ENCODE measurements around the gene TMTC1.

Gene TMTC1

DNA sequence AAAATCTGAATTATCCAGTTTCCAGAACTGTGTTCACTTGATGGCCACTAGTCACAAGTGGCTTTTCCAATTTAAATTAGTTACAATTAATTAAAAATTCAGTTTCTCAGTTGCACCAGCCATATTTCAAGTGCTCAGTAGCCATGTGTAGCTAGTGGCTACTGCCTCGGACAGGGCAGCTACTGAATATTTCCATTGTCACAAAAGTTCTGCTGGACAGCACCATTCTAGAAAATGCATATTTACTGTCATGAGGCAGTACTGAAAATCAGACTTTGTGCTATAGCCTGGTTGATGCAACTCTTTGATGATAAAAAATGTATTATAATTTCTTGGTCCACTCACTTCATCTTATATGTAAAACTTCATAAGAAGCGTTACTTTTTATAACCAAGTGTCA lies 274.8 kb downstream of the TMTC1 start:
- no peak overlapping the region for H3K9ac ChIP-seq (ENCODE audit: low read length)
- H3K4me1 ChIP-seq (ENCODE audit: control insufficient read depth, insufficient read depth, low read length): 0 out of 2 replicates have a peak, but pooled peaks cover 3% of the 10 kb centered on the region
- H3K27me3 ChIP-seq (ENCODE audit: control insufficient read depth, insufficient read depth, low read length): no peaks in the 10 kb centered on the region
- H3K9me3 ChIP-seq (ENCODE audit: control insufficient read depth, insufficient read depth, low read depth, low read length): no peaks in the 10 kb centered on the region
- H3K27ac ChIP-seq (ENCODE audit: low read depth, low read length): no peak overlapping the region
- no peaks in the 10 kb centered on the region for H3K36me3 ChIP-seq (ENCODE audit: control insufficient read depth, insufficient read depth, low read length)
- no peak overlapping the region for H3K4me3 ChIP-seq (ENCODE audit: low read depth, low read length)

DNA sequence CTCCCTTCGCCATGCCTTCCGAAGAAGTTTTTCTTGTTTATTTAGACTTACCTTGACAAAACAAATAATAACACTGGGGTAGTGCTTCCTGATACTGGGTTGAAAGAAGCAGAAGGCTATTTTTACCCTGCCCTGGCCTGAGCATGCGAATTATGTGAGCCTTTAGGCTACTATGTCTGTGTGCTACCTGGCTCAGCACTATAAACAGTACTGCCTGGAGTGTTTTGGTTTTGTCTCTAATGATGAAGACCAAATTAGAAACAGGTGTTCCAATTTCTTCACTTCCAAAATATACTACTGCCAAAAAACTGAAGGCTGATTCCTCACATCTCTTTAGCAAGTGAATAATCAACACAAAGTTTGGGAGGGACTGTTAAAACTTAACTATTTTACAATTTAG lies 278.6 kb downstream of the TMTC1 start:
- no peaks in the 10 kb centered on the region for H3K9me3 ChIP-seq (ENCODE audit: control insufficient read depth, insufficient read depth, low read depth, low read length)
- H3K9ac ChIP-seq (ENCODE audit: low read length): no peak overlapping the region
- H3K4me1 ChIP-seq (ENCODE audit: control insufficient read depth, insufficient read depth, low read length): no peaks in the 10 kb centered on the region
- no peaks in the 10 kb centered on the region for H3K27me3 ChIP-seq (ENCODE audit: control insufficient read depth, insufficient read depth, low read length)
- H3K27ac ChIP-seq (ENCODE audit: low read depth, low read length): no peak overlapping the region
- H3K36me3 ChIP-seq (ENCODE audit: control insufficient read depth, insufficient read depth, low read length): no peaks in the 10 kb centered on the region
- H3K4me3 ChIP-seq (ENCODE audit: low read depth, low read length): no peak overlapping the region

DNA sequence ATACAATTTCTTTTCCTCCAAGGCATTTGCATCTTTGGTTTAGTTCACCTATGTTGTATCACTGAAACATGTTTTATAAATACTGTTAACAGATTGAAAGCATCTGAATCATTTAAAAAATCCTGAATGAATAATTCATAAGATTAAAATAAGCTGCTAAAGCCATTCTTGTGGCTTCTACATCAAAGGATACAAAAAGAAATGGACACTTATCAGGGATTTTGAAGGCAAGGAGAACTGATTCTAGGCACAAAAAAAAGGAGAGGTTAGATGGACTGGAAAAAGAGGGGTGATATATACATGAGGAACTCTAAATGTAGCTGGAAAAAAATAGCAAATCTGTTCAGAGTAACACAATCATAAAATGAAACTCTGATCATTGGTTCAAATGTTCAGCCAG lies 280.5 kb downstream of the TMTC1 start:
- Histone ChIP-seq H3K36me3 (ENCODE audit: control insufficient read depth, insufficient read depth, low read length) (no peaks in the 10 kb centered on the region), H3K9ac (ENCODE audit: low read length) (no peak overlapping the region), H3K4me3 (ENCODE audit: low read depth, low read length) (no peak overlapping the region), H3K4me1 (ENCODE audit: control insufficient read depth, insufficient read depth, low read length) (no peaks in the 10 kb centered on the region), H3K27me3 (ENCODE audit: control insufficient read depth, insufficient read depth, low read length) (no peaks in the 10 kb centered on the region), H3K27ac (ENCODE audit: low read depth, low read length) (no peak overlapping the region), H3K9me3 (ENCODE audit: control insufficient read depth, insufficient read depth, low read depth, low read length) (no peaks in the 10 kb centered on the region)

DNA sequence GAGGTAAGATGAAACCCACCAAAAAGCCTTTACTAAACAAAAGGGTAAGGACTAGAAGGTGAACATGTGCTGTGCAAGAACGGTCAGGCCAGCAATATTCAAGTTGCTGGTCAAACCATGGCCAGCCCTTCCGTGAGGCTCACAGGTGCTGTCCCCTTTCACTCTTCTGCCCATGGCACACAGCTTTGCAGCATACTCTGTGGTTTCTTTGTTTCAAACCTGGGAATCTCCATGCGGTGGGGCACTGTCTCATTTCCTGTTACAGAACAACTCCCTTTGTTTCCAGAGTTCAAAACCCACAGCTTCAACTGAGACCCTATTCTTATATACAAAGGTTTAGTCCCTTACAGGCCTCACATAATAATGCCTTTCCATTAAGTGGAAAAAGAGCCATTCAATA lies 284.5 kb downstream of the TMTC1 start:
- Histone ChIP-seq H3K4me3 (ENCODE audit: low read depth, low read length) (no peak overlapping the region), H3K9ac (ENCODE audit: low read length) (no peak overlapping the region), H3K4me1 (ENCODE audit: control insufficient read depth, insufficient read depth, low read length) (no peaks in the 10 kb centered on the region), H3K27ac (ENCODE audit: low read depth, low read length) (no peak overlapping the region), H3K27me3 (ENCODE audit: control insufficient read depth, insufficient read depth, low read length) (no peaks in the 10 kb centered on the region), H3K9me3 (ENCODE audit: control insufficient read depth, insufficient read depth, low read depth, low read length) (no peaks in the 10 kb centered on the region), H3K36me3 (ENCODE audit: control insufficient read depth, insufficient read depth, low read length) (no peaks in the 10 kb centered on the region)

DNA sequence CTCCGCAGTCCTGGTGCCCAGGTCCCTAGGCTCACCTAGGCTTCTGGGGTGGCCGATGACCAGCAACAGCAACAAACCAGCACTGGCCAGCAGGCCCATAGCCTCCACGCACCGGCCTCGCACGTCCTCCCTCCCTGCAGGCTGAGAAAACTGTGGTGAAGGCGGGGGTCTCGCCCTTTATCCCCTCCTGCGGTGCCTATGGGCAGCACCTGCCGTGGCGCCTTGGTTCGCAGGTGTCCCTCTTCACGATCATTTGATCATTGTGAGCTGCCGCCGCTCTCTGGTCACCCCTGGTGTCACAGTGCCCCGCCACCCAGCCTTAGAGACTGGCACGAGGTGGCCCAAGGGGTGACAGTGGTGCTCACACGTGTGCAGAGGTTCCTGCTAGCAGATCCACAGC lies 286.2 kb downstream of the TMTC1 start, which contains the start of gene OVCH1:
TSS of gene OVCH1 (minus strand) at position 99 of the 400 bp plus-strand sequence. CDS start at position 99, 0 bp downstream.
- Histone ChIP-seq H3K4me1 (ENCODE audit: control insufficient read depth, insufficient read depth, low read length) (no peaks in the 10 kb centered on the region), H3K9me3 (ENCODE audit: control insufficient read depth, insufficient read depth, low read depth, low read length) (no peaks in the 10 kb centered on the region), H3K4me3 (ENCODE audit: low read depth, low read length) (no peak within 1 kb of the TSS), H3K36me3 (ENCODE audit: control insufficient read depth, insufficient read depth, low read length) (no peaks in the 10 kb centered on the region), H3K27ac (ENCODE audit: low read depth, low read length) (no peak within 1 kb of the TSS), H3K27me3 (ENCODE audit: control insufficient read depth, insufficient read depth, low read length) (no peaks in the 10 kb centered on the region), H3K9ac (ENCODE audit: low read length) (no peak within 1 kb of the TSS)

DNA sequence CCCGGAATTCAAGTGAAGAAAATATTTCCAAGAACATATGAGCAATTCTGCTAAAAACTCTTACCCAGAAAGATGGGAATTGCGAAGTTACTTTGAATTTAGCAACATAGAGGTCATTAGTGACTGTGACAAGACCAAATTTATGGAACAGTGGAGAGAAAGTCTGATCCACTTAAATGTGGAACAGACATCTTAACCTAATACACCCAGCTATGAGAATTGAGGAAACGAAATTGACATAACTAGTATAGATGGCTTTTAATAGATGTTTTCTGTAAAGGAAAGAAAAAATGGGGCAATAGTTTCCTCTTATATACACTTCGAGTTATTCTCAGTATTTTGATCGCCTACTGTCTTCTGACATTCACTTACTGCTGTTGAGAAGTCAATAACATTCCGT lies 290.9 kb downstream of the TMTC1 start:
- no peaks in the 10 kb centered on the region for H3K27me3 ChIP-seq (ENCODE audit: control insufficient read depth, insufficient read depth, low read length)
- H3K36me3 ChIP-seq (ENCODE audit: control insufficient read depth, insufficient read depth, low read length): no peaks in the 10 kb centered on the region
- no peak overlapping the region for H3K27ac ChIP-seq (ENCODE audit: low read depth, low read length)
- H3K4me3 ChIP-seq (ENCODE audit: low read depth, low read length): no peak overlapping the region
- no peaks in the 10 kb centered on the region for H3K4me1 ChIP-seq (ENCODE audit: control insufficient read depth, insufficient read depth, low read length)
- H3K9ac ChIP-seq (ENCODE audit: low read length): no peak overlapping the region
- H3K9me3 ChIP-seq (ENCODE audit: control insufficient read depth, insufficient read depth, low read depth, low read length): no peaks in the 10 kb centered on the region

DNA sequence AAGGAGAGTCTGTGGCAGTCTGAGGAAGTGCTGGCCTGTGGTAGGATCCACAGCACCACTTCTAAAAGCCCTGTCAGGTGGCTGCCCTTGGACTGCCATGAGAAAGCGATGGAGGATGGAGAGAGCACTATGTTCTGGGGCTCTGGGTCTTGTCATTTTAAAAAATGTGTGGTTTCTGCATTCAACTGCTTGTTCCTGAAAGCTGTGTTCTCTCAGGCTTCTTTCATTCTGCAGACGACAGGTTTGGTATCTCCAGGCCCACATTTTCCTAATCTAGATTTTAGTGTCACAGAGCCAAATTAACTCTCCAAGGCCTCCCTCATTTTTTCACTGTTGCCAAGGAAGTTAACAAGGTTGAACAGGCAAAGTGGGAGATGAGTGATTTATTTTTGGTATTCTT lies 296.8 kb downstream of the TMTC1 start:
- H3K4me1 ChIP-seq (ENCODE audit: control insufficient read depth, insufficient read depth, low read length): no peaks in the 10 kb centered on the region
- no peak overlapping the region for H3K9ac ChIP-seq (ENCODE audit: low read length)
- H3K4me3 ChIP-seq (ENCODE audit: low read depth, low read length): no peak overlapping the region
- H3K36me3 ChIP-seq (ENCODE audit: control insufficient read depth, insufficient read depth, low read length): no peaks in the 10 kb centered on the region
- H3K27ac ChIP-seq (ENCODE audit: low read depth, low read length): no peak overlapping the region
- no peaks in the 10 kb centered on the region for H3K9me3 ChIP-seq (ENCODE audit: control insufficient read depth, insufficient read depth, low read depth, low read length)
- no peaks in the 10 kb centered on the region for H3K27me3 ChIP-seq (ENCODE audit: control insufficient read depth, insufficient read depth, low read length)

DNA sequence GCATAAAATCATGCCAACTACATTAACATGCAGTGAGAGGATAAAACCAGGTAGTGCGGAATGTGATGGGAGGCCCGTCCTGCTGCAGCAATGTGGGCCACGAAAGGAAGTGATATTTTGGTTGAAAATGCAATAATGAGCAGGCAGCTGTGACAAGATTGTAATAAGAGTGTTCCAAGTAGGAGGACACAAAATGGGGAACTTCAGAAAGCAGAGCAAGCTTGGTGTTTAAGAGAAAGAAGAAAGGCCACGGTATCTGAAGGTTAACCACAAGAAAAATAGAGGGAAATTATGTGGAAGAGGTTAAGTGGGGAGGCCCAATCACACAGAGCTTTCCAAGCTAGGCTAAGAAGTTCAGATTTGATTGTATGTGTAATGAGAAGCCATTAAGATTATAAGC lies 320.5 kb downstream of the TMTC1 start:
- Histone ChIP-seq H3K9ac (ENCODE audit: low read length) (no peak overlapping the region), H3K4me1 (ENCODE audit: control insufficient read depth, insufficient read depth, low read length) (no peaks in the 10 kb centered on the region), H3K36me3 (ENCODE audit: control insufficient read depth, insufficient read depth, low read length) (no peaks in the 10 kb centered on the region), H3K27ac (ENCODE audit: low read depth, low read length) (no peak overlapping the region), H3K27me3 (ENCODE audit: control insufficient read depth, insufficient read depth, low read length) (no peaks in the 10 kb centered on the region), H3K9me3 (ENCODE audit: control insufficient read depth, insufficient read depth, low read depth, low read length) (no peaks in the 10 kb centered on the region), H3K4me3 (ENCODE audit: low read depth, low read length) (no peak overlapping the region)

DNA sequence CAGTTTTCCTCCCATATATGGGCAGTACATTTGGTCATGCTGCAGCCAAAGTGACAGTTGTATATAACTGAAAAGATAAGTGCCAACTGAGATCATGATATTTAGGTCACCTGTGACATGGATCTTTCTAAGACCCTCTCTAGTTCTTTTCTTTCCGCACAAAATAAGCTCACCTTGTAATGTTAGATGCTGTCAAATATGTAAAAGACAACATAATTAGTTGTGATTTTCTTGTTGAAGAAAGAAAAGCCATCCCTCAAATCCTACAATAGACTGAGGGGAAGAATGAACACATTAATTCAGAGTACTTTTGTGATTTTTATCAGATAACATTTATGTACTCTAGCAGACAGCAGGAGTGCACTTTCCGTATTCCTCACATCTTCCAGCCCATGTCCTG lies 323.7 kb downstream of the TMTC1 start:
- Histone ChIP-seq H3K4me3 (ENCODE audit: low read depth, low read length) (no peak overlapping the region), H3K27me3 (ENCODE audit: control insufficient read depth, insufficient read depth, low read length) (no peaks in the 10 kb centered on the region), H3K36me3 (ENCODE audit: control insufficient read depth, insufficient read depth, low read length) (no peaks in the 10 kb centered on the region), H3K9me3 (ENCODE audit: control insufficient read depth, insufficient read depth, low read depth, low read length) (no peaks in the 10 kb centered on the region), H3K4me1 (ENCODE audit: control insufficient read depth, insufficient read depth, low read length) (no peaks in the 10 kb centered on the region), H3K27ac (ENCODE audit: low read depth, low read length) (no peak overlapping the region), H3K9ac (ENCODE audit: low read length) (no peak overlapping the region)

DNA sequence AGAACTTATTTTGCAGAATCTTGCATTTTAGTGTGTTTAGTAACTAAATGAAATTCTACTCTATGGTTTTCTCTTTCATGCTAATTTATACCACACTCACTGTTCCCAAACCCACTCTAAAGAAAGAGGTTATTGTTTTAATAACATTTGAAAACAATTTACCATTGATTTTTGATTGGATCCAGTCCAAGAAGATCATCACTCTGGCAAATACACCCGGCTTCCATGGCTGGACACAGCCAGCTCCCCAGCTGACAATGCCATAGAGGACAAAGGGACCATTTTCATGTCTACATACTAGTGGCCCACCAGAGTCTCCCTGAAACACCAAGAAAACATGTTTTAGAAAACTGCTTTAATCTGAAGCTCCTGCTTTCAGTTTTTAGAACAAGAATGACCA lies 328.7 kb downstream of the TMTC1 start:
- no peaks in the 10 kb centered on the region for H3K36me3 ChIP-seq (ENCODE audit: control insufficient read depth, insufficient read depth, low read length)
- no peaks in the 10 kb centered on the region for H3K9me3 ChIP-seq (ENCODE audit: control insufficient read depth, insufficient read depth, low read depth, low read length)
- H3K4me3 ChIP-seq (ENCODE audit: low read depth, low read length): no peak overlapping the region
- no peaks in the 10 kb centered on the region for H3K4me1 ChIP-seq (ENCODE audit: control insufficient read depth, insufficient read depth, low read length)
- H3K27ac ChIP-seq (ENCODE audit: low read depth, low read length): no peak overlapping the region
- no peak overlapping the region for H3K9ac ChIP-seq (ENCODE audit: low read length)
- no peaks in the 10 kb centered on the region for H3K27me3 ChIP-seq (ENCODE audit: control insufficient read depth, insufficient read depth, low read length)

DNA sequence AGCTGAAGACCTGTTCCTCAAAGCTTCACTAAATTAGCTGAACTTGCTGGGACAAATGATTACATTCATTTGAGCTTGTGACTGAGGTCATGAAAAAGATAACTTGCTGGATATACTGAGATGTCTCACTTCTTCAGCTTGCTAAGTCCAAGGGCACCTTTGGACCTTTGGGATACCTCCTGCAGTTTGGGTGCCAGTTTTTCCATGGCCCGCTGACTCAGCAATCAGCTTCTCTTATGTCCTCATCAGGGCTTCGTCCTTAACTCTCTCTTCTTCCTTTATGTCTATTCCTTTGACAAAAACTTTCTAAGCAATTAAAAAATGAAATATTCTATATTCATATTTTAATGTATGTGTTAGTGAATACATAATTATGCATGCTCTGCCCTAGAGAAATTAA lies 331.9 kb downstream of the TMTC1 start:
- Histone ChIP-seq H3K27me3 (ENCODE audit: control insufficient read depth, insufficient read depth, low read length) (no peaks in the 10 kb centered on the region), H3K27ac (ENCODE audit: low read depth, low read length) (no peak overlapping the region), H3K9ac (ENCODE audit: low read length) (no peak overlapping the region), H3K4me1 (ENCODE audit: control insufficient read depth, insufficient read depth, low read length) (no peaks in the 10 kb centered on the region), H3K9me3 (ENCODE audit: control insufficient read depth, insufficient read depth, low read depth, low read length) (no peaks in the 10 kb centered on the region), H3K36me3 (ENCODE audit: control insufficient read depth, insufficient read depth, low read length) (no peaks in the 10 kb centered on the region), H3K4me3 (ENCODE audit: low read depth, low read length) (no peak overlapping the region)

Data from HUES6 (cell line).